K562 (cell line): ENCODE data around the gene GADD45GIP1.
"Not testable (repeated sequence)": the region's sequence is repeated elsewhere in the genome, so short reads cannot be mapped to it uniquely, and the experiment has no call there.

ENCODE experiments used
- CBFB ChIP-seq: sonication (generic); formaldehyde crosslinking; IDR thresholded peaks from 2 replicates; pipeline ENCODE4 v1.4.0; 2020; ENCODE audit warnings: mild to moderate bottlenecking, missing genetic modification reagents
- NFIC ChIP-seq: fragments of 450-650 bp; IDR thresholded peaks from 2 replicates; pipeline ENCODE4 v1.6.1; 2017; ENCODE audit warnings: mild to moderate bottlenecking, inconsistent platforms
- POLR2A ChIP-seq: fragments of 450-650 bp; conservative IDR thresholded peaks from 2 replicates; pipeline ENCODE4 v1.6.1; 2016
- SREBF1 ChIP-seq: fragments of 150-350 bp; IDR thresholded peaks from 2 replicates; pipeline ENCODE4 v1.6.1; 2014; ENCODE audit warnings: antibody characterized with exemption, low read depth, low read length, borderline replicate concordance
- SRF ChIP-seq, 2 experiments: fragments of 250-450, 450-650 bp in 1 of 2; sonication (Bioruptor Pico) in 1 of 2; sonication (generic) in 1 of 2; formaldehyde crosslinking; IDR thresholded peaks; 2 replicates each; pipeline versions ENCODE4 v1.5.0 to v1.5.1; 2020 to 2022; ENCODE audit warnings: mild to moderate bottlenecking in 1 of 2, missing genetic modification reagents in 1 of 2
- TRIM28 ChIP-seq: fragments of 450-650 bp; IDR thresholded peaks from 2 replicates; pipeline ENCODE4 v1.6.1; 2017
- ZC3H11A ChIP-seq: IDR thresholded peaks from 2 replicates; pipeline ENCODE4 v1.6.1; 2012; ENCODE audit warnings: low read depth, low read length, improper control_type of control experiment
- TF ChIP-seq, protein P1 (sequence below): sonication (generic); formaldehyde crosslinking; IDR thresholded peaks from 2 replicates; pipeline ENCODE4 v1.8.1; 2022; ENCODE audit warnings: missing genetic modification reagents
- TF ChIP-seq, protein P2 (sequence below): fragments of 250-450 bp; sonication (Bioruptor Pico); IDR thresholded peaks from 2 replicates; pipeline ENCODE4 v1.5.0; 2020; ENCODE audit warnings: mild to moderate bottlenecking, borderline replicate concordance
- TF ChIP-seq, protein P3 (sequence below): sonication (generic); formaldehyde crosslinking; IDR thresholded peaks from 2 replicates; pipeline ENCODE4 v1.8.1; 2023; ENCODE audit warnings: mild to moderate bottlenecking, missing genetic modification reagents
- TF ChIP-seq, protein P4 (sequence below), 3 experiments: IDR thresholded peaks in 2 of 3; conservative IDR thresholded peaks in 1 of 3; 2 replicates each; pipeline ENCODE4 v1.5.1; 2011 to 2012; ENCODE audit warnings: low read length in 3 of 3, mild to moderate bottlenecking in 3 of 3, control low read depth in 2 of 3, improper control_type of control experiment in 1 of 3, inconsistent platforms in 1 of 3, low read depth in 1 of 3, mixed read lengths in 1 of 3, moderate library complexity in 1 of 3; ENCODE audit not compliant: insufficient read depth in 2 of 3
- TF ChIP-seq, protein P5 (sequence below): IDR thresholded peaks from 3 replicates; pipeline ENCODE4 v1.6.1; 2011; ENCODE audit warnings: borderline replicate concordance, mild to moderate bottlenecking; ENCODE audit not compliant: insufficient read length, insufficient read depth

DNA sequence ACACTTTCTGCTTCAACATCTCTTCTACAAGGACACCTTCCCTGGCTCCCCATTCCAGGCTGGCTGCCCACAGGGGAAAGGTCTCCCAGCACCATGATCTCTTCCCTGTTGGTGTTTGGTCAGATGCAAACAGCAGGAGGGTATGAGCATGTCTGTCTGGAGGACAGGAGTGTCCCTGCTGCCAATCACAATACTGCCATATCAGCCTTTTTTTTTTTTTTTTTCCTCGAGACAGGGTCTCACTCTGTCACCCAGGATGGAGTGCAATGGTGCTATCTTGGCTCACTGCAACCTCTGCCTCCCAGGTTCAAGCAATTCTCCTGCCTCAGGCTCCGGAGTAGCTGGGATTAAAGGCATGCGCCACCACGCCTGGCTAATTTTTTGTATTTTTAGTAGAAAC is 41.2 kb downstream of the GADD45GIP1 start:
- TF ChIP-seq, protein P1, sequence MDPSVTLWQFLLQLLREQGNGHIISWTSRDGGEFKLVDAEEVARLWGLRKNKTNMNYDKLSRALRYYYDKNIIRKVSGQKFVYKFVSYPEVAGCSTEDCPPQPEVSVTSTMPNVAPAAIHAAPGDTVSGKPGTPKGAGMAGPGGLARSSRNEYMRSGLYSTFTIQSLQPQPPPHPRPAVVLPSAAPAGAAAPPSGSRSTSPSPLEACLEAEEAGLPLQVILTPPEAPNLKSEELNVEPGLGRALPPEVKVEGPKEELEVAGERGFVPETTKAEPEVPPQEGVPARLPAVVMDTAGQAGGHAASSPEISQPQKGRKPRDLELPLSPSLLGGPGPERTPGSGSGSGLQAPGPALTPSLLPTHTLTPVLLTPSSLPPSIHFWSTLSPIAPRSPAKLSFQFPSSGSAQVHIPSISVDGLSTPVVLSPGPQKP (CRISPR knock-in tag), result not testable (repeated sequence)
- TF ChIP-seq, protein P2, sequence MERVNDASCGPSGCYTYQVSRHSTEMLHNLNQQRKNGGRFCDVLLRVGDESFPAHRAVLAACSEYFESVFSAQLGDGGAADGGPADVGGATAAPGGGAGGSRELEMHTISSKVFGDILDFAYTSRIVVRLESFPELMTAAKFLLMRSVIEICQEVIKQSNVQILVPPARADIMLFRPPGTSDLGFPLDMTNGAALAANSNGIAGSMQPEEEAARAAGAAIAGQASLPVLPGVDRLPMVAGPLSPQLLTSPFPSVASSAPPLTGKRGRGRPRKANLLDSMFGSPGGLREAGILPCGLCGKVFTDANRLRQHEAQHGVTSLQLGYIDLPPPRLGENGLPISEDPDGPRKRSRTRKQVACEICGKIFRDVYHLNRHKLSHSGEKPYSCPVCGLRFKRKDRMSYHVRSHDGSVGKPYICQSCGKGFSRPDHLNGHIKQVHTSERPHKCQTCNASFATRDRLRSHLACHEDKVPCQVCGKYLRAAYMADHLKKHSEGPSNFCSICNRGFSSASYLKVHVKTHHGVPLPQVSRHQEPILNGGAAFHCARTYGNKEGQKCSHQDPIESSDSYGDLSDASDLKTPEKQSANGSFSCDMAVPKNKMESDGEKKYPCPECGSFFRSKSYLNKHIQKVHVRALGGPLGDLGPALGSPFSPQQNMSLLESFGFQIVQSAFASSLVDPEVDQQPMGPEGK (CRISPR knock-in tag), result not testable (repeated sequence)
- TF ChIP-seq, protein P3, sequence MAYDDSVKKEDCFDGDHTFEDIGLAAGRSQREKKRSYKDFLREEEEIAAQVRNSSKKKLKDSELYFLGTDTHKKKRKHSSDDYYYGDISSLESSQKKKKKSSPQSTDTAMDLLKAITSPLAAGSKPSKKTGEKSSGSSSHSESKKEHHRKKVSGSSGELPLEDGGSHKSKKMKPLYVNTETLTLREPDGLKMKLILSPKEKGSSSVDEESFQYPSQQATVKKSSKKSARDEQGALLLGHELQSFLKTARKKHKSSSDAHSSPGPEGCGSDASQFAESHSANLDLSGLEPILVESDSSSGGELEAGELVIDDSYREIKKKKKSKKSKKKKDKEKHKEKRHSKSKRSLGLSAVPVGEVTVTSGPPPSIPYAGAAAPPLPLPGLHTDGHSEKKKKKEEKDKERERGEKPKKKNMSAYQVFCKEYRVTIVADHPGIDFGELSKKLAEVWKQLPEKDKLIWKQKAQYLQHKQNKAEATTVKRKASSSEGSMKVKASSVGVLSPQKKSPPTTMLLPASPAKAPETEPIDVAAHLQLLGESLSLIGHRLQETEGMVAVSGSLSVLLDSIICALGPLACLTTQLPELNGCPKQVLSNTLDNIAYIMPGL, result not testable (repeated sequence)
- not testable (repeated sequence) for TF ChIP-seq SREBF1; SRF (CRISPR knock-in tag; IDR thresholded peaks at IDR 0.05); NFIC; CBFB (CRISPR knock-in tag); POLR2A; TRIM28; ZC3H11A
- TF ChIP-seq, protein P4, sequence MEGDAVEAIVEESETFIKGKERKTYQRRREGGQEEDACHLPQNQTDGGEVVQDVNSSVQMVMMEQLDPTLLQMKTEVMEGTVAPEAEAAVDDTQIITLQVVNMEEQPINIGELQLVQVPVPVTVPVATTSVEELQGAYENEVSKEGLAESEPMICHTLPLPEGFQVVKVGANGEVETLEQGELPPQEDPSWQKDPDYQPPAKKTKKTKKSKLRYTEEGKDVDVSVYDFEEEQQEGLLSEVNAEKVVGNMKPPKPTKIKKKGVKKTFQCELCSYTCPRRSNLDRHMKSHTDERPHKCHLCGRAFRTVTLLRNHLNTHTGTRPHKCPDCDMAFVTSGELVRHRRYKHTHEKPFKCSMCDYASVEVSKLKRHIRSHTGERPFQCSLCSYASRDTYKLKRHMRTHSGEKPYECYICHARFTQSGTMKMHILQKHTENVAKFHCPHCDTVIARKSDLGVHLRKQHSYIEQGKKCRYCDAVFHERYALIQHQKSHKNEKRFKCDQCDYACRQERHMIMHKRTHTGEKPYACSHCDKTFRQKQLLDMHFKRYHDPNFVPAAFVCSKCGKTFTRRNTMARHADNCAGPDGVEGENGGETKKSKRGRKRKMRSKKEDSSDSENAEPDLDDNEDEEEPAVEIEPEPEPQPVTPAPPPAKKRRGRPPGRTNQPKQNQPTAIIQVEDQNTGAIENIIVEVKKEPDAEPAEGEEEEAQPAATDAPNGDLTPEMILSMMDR (IDR thresholded peaks at IDR 0.05 in 2 of 3, conservative IDR thresholded peaks at IDR 0.05 in 1 of 3; ENCODE audit: insufficient read depth in 2 of 3, low read depth in 1 of 3, low read length in 3 of 3), result not testable (repeated sequence)
- TF ChIP-seq, protein P5, sequence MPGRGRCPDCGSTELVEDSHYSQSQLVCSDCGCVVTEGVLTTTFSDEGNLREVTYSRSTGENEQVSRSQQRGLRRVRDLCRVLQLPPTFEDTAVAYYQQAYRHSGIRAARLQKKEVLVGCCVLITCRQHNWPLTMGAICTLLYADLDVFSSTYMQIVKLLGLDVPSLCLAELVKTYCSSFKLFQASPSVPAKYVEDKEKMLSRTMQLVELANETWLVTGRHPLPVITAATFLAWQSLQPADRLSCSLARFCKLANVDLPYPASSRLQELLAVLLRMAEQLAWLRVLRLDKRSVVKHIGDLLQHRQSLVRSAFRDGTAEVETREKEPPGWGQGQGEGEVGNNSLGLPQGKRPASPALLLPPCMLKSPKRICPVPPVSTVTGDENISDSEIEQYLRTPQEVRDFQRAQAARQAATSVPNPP, result not testable (repeated sequence)
